CD4-positive, alpha-beta T cell (primary cell): ENCODE results near the gene RAB6B. TPM values are rescaled to one million over a fixed set of nuclear protein-coding genes. Genes with fewer than 3 reads are reported as not detected.

ENCODE experiments used
- ATAC-seq: fragments of 200-7000 bp; cut with Tn5 transposase; one replicate; pipeline ENCODE4 v1.10.0; 2022; ENCODE audit warnings: mild to moderate bottlenecking; ENCODE audit not compliant: poor library complexity
- CTCF ChIA-PET: fragments of 350-600 bp; sonication (Branson Sonifier 250); formaldehyde crosslinking; loops from one replicate; lab custom pipeline; 2021; ENCODE audit warnings: antibody characterized with exemption, inconsistent platforms; lab: Charles Lee
- POLR2A ChIA-PET: fragments of 350-600 bp; sonication (Branson Sonifier 250); formaldehyde crosslinking; loops from one replicate; lab custom pipeline; 2021; ENCODE audit warnings: antibody characterized with exemption, inconsistent platforms; lab: Charles Lee
- DNase-seq, 14 experiments: peaks; one replicate each; pipeline ENCODE4 v3.0.0-alpha.2; 2013 to 2020; ENCODE audit warnings: mixed read lengths in 2 of 14
- H3K27ac ChIP-seq, 2 donors: one replicate each; pipeline versions ENCODE4 v1.5.1 to v1.7.0; 2013; ENCODE audit warnings: low read length in 2 of 2, low read depth in 1 of 2, mild to moderate bottlenecking in 1 of 2
- H3K27me3 ChIP-seq, 2 experiments: 1 replicate in 1 of 2; 2 replicates in 1 of 2; pipeline versions ENCODE4 v1.6.1 to v1.7.0; 2013; ENCODE audit warnings: low read length in 2 of 2, control low read depth in 1 of 2, mild to moderate bottlenecking in 1 of 2, moderate library complexity in 1 of 2; ENCODE audit not compliant: insufficient read depth in 2 of 2, control insufficient read depth in 1 of 2
- H3K36me3 ChIP-seq: one replicate; pipeline ENCODE4 v1.6.1; 2013; ENCODE audit warnings: low read length, control low read depth; ENCODE audit not compliant: insufficient read depth
- H3K4me1 ChIP-seq: one replicate; pipeline ENCODE4 v1.6.1; 2013; ENCODE audit warnings: low read length, control low read depth; ENCODE audit not compliant: insufficient read depth
- H3K4me3 ChIP-seq: one replicate; pipeline ENCODE4 v1.5.1; 2013; ENCODE audit warnings: mild to moderate bottlenecking, low read length, moderate library complexity
- H3K9me3 ChIP-seq, 2 experiments: 1 replicate in 1 of 2; 2 replicates in 1 of 2; pipeline versions ENCODE4 v1.6.1 to v1.7.0; 2013; ENCODE audit warnings: low read length in 2 of 2, mild to moderate bottlenecking in 2 of 2, control low read depth in 1 of 2, moderate library complexity in 1 of 2; ENCODE audit not compliant: control insufficient read depth in 1 of 2, insufficient read depth in 1 of 2
- H3K27ac Mint-ChIP-seq: one replicate; pipeline ENCODE4 v1.8.0; 2020; ENCODE audit warnings: mixed read lengths
- H3K27me3 Mint-ChIP-seq: one replicate; pipeline ENCODE4 v1.8.0; 2021; ENCODE audit warnings: mixed read lengths
- H3K36me3 Mint-ChIP-seq: one replicate; pipeline ENCODE4 v1.8.0; 2021; ENCODE audit warnings: low read depth, mixed read lengths
- H3K4me1 Mint-ChIP-seq: one replicate; pipeline ENCODE4 v1.8.0; 2021; ENCODE audit warnings: low read depth, mixed read lengths
- H3K4me3 Mint-ChIP-seq: one replicate; pipeline ENCODE4 v1.8.0; 2020; ENCODE audit warnings: mild to moderate bottlenecking, mixed read lengths
- H3K9me3 Mint-ChIP-seq: one replicate; pipeline ENCODE4 v1.8.0; 2020; ENCODE audit warnings: mixed read lengths
- intact Hi-C, 2 experiments: fragments of 100-400 bp; cut with DNase I in 1 of 2; cut with micrococcal nuclease in 1 of 2; formaldehyde crosslinking; loops; one replicate each; pipeline versions ENCODE4 v1.15.1 to v1.9.0; 2023 to 2025; cut with DNase I, micrococcal nuclease
- total RNA-seq, 174 experiments: library from RNA in 2 of 174; stranded (reverse) in 2 of 174; gene quantifications; one replicate each; pipeline ENCODE4 v1.2.3 and lab custom pipeline; 2021 to 2026
- TF ChIP-seq, protein P1 (sequence below): fragments of 200-600 bp; IDR thresholded peaks from one replicate; pipeline ENCODE4 v1.8.0; 2022; ENCODE audit warnings: antibody characterized with exemption, mild to moderate bottlenecking

The RAB6B gene
- total RNA-seq, 2 experiments from 2014 or later, result not detected

- no peak overlapping the region for H3K4me3 Mint-ChIP-seq
- ATAC-seq (no peak), DNase-seq (no peak)
- no peaks in the 10 kb centered on the region for H3K4me1 Mint-ChIP-seq
- H3K36me3 Mint-ChIP-seq, result no peaks in the 10 kb centered on the region
- H3K9me3 Mint-ChIP-seq, result no peaks in the 10 kb centered on the region
- Histone ChIP-seq H3K4me3 (no peak overlapping the region), H3K9me3 (no peaks in the 10 kb centered on the region), H3K36me3 (no peaks in the 10 kb centered on the region), H3K27ac (no peak overlapping the region), H3K4me1 (no peaks in the 10 kb centered on the region), H3K27me3 (no peaks in the 10 kb centered on the region)
- H3K27me3 Mint-ChIP-seq, result peaks cover 17% of the 10 kb centered on the region
- POLR2A ChIA-PET, result no interaction called here
- H3K27ac Mint-ChIP-seq, result no peak overlapping the region
- TF ChIP-seq, protein P1, sequence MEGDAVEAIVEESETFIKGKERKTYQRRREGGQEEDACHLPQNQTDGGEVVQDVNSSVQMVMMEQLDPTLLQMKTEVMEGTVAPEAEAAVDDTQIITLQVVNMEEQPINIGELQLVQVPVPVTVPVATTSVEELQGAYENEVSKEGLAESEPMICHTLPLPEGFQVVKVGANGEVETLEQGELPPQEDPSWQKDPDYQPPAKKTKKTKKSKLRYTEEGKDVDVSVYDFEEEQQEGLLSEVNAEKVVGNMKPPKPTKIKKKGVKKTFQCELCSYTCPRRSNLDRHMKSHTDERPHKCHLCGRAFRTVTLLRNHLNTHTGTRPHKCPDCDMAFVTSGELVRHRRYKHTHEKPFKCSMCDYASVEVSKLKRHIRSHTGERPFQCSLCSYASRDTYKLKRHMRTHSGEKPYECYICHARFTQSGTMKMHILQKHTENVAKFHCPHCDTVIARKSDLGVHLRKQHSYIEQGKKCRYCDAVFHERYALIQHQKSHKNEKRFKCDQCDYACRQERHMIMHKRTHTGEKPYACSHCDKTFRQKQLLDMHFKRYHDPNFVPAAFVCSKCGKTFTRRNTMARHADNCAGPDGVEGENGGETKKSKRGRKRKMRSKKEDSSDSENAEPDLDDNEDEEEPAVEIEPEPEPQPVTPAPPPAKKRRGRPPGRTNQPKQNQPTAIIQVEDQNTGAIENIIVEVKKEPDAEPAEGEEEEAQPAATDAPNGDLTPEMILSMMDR, result no peak
- intact Hi-C loops, result no loop called here
- CTCF ChIA-PET, result no interaction called here
These were observed 26.8 kb downstream of the RAB6B start for GRCh38 chr3:133868758-133869475.

GRCh38 chr3:133868186-133868585 is 27.5 kb downstream of the RAB6B start:
- no peaks in the 10 kb centered on the region for H3K9me3 Mint-ChIP-seq

DNA sequence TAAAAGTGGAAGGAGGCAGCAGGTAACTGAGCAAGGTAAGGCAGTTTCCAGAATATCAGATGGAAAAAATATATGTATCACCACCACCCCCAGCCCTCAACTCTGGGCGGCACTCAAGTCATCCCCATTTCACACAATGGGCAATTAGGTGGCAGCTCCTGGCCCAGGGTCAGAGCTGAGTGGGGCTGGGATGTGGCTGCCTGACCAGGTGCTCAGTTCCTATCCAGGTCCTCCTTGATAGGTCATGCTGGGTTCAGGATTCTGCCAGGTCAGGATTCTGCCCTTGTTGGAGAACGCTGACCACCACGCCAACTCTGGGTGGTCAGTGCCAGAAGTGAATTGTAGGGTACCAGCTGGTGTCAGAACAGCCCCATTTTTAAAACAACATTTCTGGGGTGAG is 29.5 kb downstream of the RAB6B start:
- DNase-seq (no peak), ATAC-seq (no peak)
- H3K27ac ChIP-seq, result no peak overlapping the region
- H3K9me3 ChIP-seq, result no peaks in the 10 kb centered on the region
- POLR2A ChIA-PET, result no interaction called here
- no peaks in the 10 kb centered on the region for H3K4me1 Mint-ChIP-seq
- H3K4me3 ChIP-seq, result no peak overlapping the region
- CTCF ChIA-PET, result no interaction called here
- intact Hi-C loops, result no loop called here
- H3K27me3 ChIP-seq, result no peaks in the 10 kb centered on the region
- H3K4me3 Mint-ChIP-seq, result no peak overlapping the region
- peaks cover 14% of the 10 kb centered on the region for H3K27me3 Mint-ChIP-seq
- no peaks in the 10 kb centered on the region for H3K36me3 ChIP-seq
- H3K9me3 Mint-ChIP-seq, result no peaks in the 10 kb centered on the region
- TF ChIP-seq, protein P1, result no peak
- H3K27ac Mint-ChIP-seq, result no peak overlapping the region
- H3K4me1 ChIP-seq, result no peaks in the 10 kb centered on the region
- no peaks in the 10 kb centered on the region for H3K36me3 Mint-ChIP-seq

More at GRCh38 chr3:133868186-133868585, 27.5 kb downstream of the RAB6B start:
- Mint-ChIP-seq H3K27ac (no peak overlapping the region), H3K4me1 (no peaks in the 10 kb centered on the region), H3K36me3 (no peaks in the 10 kb centered on the region), H3K4me3 (no peak overlapping the region), H3K27me3 (peaks cover 14% of the 10 kb centered on the region)
- H3K27me3 ChIP-seq, result no peaks in the 10 kb centered on the region
- TF ChIP-seq, protein P1, result no peak
- ChIA-PET POLR2A (interaction anchor here (0.6 kb wide), 1 partner anchor 147 kb away, joined by 3 read pairs; no protein-coding TSS in a partner anchor), CTCF (no interaction called here)
- DNase-seq (no peak), ATAC-seq (no peak)
- no peaks in the 10 kb centered on the region for H3K36me3 ChIP-seq
- H3K27ac ChIP-seq, result no peak overlapping the region
- H3K9me3 ChIP-seq, result no peaks in the 10 kb centered on the region
- no peak overlapping the region for H3K4me3 ChIP-seq
- intact Hi-C loops, result no loop called here
- H3K4me1 ChIP-seq, result no peaks in the 10 kb centered on the region
